HepG2 (cell line): Measurements from ENCODE around the gene PDSS2. TPM values are rescaled to one million over a fixed set of nuclear protein-coding genes. Genes with fewer than 3 reads are reported as not detected.

Experiments used
- GABPA ChIP-seq, 2 experiments: IDR thresholded peaks; 2 replicates each; pipeline ENCODE4 v1.6.1; 2011 to 2016; ENCODE audit warnings: low read depth in 2 of 2, low read length in 1 of 2, missing biosample characterization in 1 of 2, missing genetic modification characterization in 1 of 2
- HDAC2 ChIP-seq: sonication (generic); formaldehyde crosslinking; IDR thresholded peaks from 2 replicates; pipeline ENCODE4 v1.4.0; 2020; ENCODE audit warnings: missing genetic modification reagents
- KDM1A ChIP-seq: IDR thresholded peaks from 2 replicates; pipeline ENCODE4 v1.6.1; 2016; ENCODE audit warnings: missing compliant biosample characterization
- TCF7L2 ChIP-seq: IDR thresholded peaks from 2 replicates; pipeline ENCODE4 v1.6.1; 2011; ENCODE audit warnings: mild to moderate bottlenecking, low read depth, low read length, moderate library complexity
- YEATS4 ChIP-seq: sonication (generic); formaldehyde crosslinking; IDR thresholded peaks from 2 replicates; pipeline ENCODE4 v1.4.0; 2020; ENCODE audit warnings: missing genetic modification reagents, borderline replicate concordance
- ZBTB8A ChIP-seq: sonication (generic); formaldehyde crosslinking; IDR thresholded peaks from 2 replicates; pipeline ENCODE4 v1.4.0; 2020; ENCODE audit warnings: mild to moderate bottlenecking, low read depth, missing genetic modification reagents, borderline replicate concordance
- ZIK1 ChIP-seq: sonication (generic); formaldehyde crosslinking; IDR thresholded peaks from 2 replicates; pipeline ENCODE4 v1.5.0; 2020; ENCODE audit warnings: mild to moderate bottlenecking, low read depth, missing genetic modification reagents, borderline replicate concordance
- ZNF879 ChIP-seq: sonication (generic); formaldehyde crosslinking; IDR thresholded peaks from 2 replicates; pipeline ENCODE4 v1.8.1; 2023; ENCODE audit warnings: missing genetic modification reagents
- polyA plus RNA-seq, 8 experiments: library from polyadenylated mRNA; depleted of rRNA in 3 of 8; stranded (reverse) in 7 of 8; unstranded in 1 of 8; fragments of >200 nt; fragmentation: Illumina TruSeq in 4 of 8; extraction: Trizol in 4 of 8; gene quantifications; 2 replicates each; pipeline versions ENCODE4 v1.2.1 to v1.2.3, GENCODE V29; 2011 to 2016; ENCODE audit warnings: low read depth in 4 of 8, missing spikeins in 1 of 8, mixed read lengths in 1 of 8; ENCODE audit not compliant: insufficient read depth in 1 of 8
- total RNA-seq, 5 experiments: library from RNA; depleted of rRNA; stranded (reverse); fragments of >200 nt; fragmentation: Illumina TruSeq; extraction: Trizol; gene quantifications; 2 replicates each; pipeline ENCODE4 v1.2.3, GENCODE V29; 2016; ENCODE audit warnings: low read depth in 1 of 5
- TF ChIP-seq, protein P1 (sequence below), 2 experiments: fragments of 450-650 bp in 1 of 2; sonication (generic) in 1 of 2; formaldehyde crosslinking in 1 of 2; IDR thresholded peaks; 2 replicates each; pipeline versions ENCODE4 v1.6.1 to v1.8.0; 2016 to 2022; ENCODE audit warnings: antibody characterized with exemption in 1 of 2, mild to moderate bottlenecking in 1 of 2, missing genetic modification reagents in 1 of 2
- TF ChIP-seq, protein P2 (sequence below): IDR thresholded peaks from 2 replicates; pipeline ENCODE4 v1.6.1; 2012; ENCODE audit warnings: low read depth, low read length, improper control_type of control experiment
- TF ChIP-seq, protein P3 (sequence below): sonication (generic); formaldehyde crosslinking; IDR thresholded peaks from 2 replicates; pipeline ENCODE4 v1.5.0; 2020; ENCODE audit warnings: mild to moderate bottlenecking, missing genetic modification reagents, borderline replicate concordance

The PDSS2 gene
- total and polyA plus RNA-seq, 2 of the 13 experiments (the other 11 are each of a cell fraction or from before 2014, with no cell fraction given), result 16.2 to 17.0 TPM

DNA sequence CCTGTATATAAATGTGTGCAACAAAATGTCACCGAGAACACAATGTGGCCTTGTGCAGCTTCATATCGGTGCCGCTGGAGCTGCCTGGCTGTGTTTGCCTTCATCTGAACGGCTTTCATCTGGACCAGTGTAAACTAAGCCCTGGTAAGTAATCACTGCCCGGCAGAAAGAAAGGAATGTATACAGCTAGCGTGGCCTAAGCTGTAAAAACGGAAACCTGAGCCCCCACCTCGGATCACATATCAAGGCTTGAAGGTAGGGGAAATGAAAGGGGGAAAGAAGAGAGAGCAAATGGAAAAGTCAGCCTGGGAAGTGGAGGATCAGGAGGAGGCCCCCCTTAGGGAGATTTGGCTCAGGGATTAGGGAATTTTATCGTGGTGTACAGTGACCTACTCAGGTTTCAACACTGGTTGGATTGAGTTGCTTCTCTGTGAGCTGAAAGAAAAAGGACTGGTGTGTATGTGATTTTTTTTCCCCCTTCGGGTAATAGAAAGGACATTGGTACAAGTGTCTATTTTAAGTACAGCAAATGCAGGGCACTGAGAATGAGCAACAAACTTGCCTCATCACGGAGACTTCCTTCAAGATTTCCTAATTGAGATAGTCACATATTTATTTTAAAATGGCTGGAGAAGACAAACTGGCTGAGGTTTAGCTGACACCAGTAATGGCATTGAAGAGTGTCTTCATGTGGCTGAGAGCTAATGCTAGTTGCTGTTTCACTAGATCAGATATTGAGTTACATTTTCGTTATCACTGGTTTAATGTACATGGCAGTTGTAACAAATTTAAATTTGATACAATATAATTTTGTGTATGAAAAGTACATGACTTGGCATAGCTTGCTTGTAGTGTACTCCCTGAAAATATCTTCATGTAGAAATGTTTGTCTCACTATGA is 34.0 kb upstream of the PDSS2 start (continued):
- TF ChIP-seq ZNF879 (no peak), KDM1A (CRISPR knock-in tag) (peak; percentile 55), TCF7L2 (peak; percentile 59; the same call in 1 of the 2 replicates), ZBTB8A (CRISPR knock-in tag) (no peak), ZIK1 (0 out of 2 replicates have a peak, but pooled peaks have one; percentile 47), HDAC2 (peak; percentile 95), YEATS4 (CRISPR knock-in tag) (peak; percentile 76; the same call in 1 of the 2 replicates), GABPA (IDR thresholded peaks at IDR 0.05; ENCODE audit: low read depth, low read length) (no peak), GABPA (CRISPR knock-in tag; IDR thresholded peaks at IDR 0.05; ENCODE audit: low read depth) (peak; percentile 31; the same call in 1 of the 2 replicates)
- TF ChIP-seq, protein P1, sequence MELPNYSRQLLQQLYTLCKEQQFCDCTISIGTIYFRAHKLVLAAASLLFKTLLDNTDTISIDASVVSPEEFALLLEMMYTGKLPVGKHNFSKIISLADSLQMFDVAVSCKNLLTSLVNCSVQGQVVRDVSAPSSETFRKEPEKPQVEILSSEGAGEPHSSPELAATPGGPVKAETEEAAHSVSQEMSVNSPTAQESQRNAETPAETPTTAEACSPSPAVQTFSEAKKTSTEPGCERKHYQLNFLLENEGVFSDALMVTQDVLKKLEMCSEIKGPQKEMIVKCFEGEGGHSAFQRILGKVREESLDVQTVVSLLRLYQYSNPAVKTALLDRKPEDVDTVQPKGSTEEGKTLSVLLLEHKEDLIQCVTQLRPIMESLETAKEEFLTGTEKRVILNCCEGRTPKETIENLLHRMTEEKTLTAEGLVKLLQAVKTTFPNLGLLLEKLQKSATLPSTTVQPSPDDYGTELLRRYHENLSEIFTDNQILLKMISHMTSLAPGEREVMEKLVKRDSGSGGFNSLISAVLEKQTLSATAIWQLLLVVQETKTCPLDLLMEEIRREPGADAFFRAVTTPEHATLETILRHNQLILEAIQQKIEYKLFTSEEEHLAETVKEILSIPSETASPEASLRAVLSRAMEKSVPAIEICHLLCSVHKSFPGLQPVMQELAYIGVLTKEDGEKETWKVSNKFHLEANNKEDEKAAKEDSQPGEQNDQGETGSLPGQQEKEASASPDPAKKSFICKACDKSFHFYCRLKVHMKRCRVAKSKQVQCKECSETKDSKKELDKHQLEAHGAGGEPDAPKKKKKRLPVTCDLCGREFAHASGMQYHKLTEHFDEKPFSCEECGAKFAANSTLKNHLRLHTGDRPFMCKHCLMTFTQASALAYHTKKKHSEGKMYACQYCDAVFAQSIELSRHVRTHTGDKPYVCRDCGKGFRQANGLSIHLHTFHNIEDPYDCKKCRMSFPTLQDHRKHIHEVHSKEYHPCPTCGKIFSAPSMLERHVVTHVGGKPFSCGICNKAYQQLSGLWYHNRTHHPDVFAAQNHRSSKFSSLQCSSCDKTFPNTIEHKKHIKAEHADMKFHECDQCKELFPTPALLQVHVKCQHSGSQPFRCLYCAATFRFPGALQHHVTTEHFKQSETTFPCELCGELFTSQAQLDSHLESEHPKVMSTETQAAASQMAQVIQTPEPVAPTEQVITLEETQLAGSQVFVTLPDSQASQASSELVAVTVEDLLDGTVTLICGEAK (IDR thresholded peaks at IDR 0.05), result no peak
- TF ChIP-seq, protein P1 (CRISPR knock-in tag; IDR thresholded peaks at IDR 0.05), result no peak
- TF ChIP-seq, protein P2, sequence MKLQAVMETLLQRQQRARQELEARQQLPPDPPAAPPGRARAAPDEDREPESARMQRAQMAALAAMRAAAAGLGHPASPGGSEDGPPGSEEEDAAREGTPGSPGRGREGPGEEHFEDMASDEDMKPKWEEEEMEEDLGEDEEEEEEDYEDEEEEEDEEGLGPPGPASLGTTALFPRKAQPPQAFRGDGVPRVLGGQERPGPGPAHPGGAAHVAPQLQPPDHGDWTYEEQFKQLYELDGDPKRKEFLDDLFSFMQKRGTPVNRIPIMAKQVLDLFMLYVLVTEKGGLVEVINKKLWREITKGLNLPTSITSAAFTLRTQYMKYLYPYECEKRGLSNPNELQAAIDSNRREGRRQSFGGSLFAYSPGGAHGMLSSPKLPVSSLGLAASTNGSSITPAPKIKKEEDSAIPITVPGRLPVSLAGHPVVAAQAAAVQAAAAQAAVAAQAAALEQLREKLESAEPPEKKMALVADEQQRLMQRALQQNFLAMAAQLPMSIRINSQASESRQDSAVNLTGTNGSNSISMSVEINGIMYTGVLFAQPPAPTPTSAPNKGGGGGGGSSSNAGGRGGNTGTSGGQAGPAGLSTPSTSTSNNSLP, result peak; percentile 87
- TF ChIP-seq, protein P3, sequence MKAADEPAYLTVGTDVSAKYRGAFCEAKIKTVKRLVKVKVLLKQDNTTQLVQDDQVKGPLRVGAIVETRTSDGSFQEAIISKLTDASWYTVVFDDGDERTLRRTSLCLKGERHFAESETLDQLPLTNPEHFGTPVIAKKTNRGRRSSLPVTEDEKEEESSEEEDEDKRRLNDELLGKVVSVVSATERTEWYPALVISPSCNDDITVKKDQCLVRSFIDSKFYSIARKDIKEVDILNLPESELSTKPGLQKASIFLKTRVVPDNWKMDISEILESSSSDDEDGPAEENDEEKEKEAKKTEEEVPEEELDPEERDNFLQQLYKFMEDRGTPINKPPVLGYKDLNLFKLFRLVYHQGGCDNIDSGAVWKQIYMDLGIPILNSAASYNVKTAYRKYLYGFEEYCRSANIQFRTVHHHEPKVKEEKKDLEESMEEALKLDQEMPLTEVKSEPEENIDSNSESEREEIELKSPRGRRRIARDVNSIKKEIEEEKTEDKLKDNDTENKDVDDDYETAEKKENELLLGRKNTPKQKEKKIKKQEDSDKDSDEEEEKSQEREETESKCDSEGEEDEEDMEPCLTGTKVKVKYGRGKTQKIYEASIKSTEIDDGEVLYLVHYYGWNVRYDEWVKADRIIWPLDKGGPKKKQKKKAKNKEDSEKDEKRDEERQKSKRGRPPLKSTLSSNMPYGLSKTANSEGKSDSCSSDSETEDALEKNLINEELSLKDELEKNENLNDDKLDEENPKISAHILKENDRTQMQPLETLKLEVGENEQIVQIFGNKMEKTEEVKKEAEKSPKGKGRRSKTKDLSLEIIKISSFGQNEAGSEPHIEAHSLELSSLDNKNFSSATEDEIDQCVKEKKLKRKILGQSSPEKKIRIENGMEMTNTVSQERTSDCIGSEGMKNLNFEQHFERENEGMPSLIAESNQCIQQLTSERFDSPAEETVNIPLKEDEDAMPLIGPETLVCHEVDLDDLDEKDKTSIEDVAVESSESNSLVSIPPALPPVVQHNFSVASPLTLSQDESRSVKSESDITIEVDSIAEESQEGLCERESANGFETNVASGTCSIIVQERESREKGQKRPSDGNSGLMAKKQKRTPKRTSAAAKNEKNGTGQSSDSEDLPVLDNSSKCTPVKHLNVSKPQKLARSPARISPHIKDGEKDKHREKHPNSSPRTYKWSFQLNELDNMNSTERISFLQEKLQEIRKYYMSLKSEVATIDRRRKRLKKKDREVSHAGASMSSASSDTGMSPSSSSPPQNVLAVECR (CRISPR knock-in tag), result peak; percentile 80; the same call in 1 of the 2 replicates
